ENCODE measurements around the gene FGF5.

GRCh38 chr4:80255329-80256095, 11.0 kb upstream of the FGF5 start:
- no peak for TF ChIP-seq POLR2AphosphoS5 (IDR thresholded peaks at IDR 0.05; ENCODE audit: borderline replicate concordance, low read depth, low read length)
- TF ChIP-seq EZH2 (IDR thresholded peaks at IDR 0.05): no peak
